Gastroesophageal sphincter (tissue), 3 donors: ENCODE results near the gene ANKRD27.

Experiments used
- EP300 ChIP-seq: sonication (generic); formaldehyde crosslinking; IDR thresholded peaks from one replicate; pipeline ENCODE4 v1.6.1; 2017; ENCODE audit warnings: antibody characterized with exemption, mild to moderate bottlenecking
- POLR2A ChIP-seq, 2 donors: fragments of 450-650 bp; IDR thresholded peaks; one replicate each; pipeline ENCODE4 v1.6.1; 2017; ENCODE audit warnings: antibody characterized with exemption in 2 of 2, mild to moderate bottlenecking in 2 of 2, moderate library complexity in 1 of 2
- POLR2AphosphoS5 ChIP-seq: sonication (generic); formaldehyde crosslinking; IDR thresholded peaks from one replicate; pipeline ENCODE4 v1.6.1; 2017; ENCODE audit warnings: antibody characterized with exemption
- TF ChIP-seq, protein P1 (sequence below), 4 experiments: fragments of 200-600 bp in 2 of 4; fragments of 450-650 bp in 2 of 4; sonication (generic) in 1 of 4; IDR thresholded peaks; one replicate each; pipeline ENCODE4 v1.5.1; 2017 to 2019; ENCODE audit warnings: antibody characterized with exemption in 4 of 4, mild to moderate bottlenecking in 2 of 4, moderate library complexity in 2 of 4

DNA sequence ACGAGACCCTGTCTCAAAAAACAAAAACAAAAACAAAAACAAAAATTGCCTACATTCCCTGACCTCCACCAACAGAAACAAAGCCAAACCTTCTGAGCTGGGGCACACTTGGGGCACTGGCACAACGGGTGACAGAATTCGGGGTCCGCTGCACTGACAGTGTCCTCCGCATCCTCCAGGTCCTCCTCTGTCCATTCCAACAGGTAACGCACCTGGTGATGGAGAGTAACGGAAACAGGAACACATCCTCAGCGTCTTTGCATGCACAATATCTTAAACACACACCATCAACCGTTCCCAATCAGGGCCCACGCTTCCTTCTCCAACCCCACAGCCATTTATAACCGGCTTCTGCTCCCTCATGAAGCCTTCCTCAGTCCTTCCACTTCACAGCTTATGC, 59.4 kb downstream of the ANKRD27 start:
- TF ChIP-seq, protein P1, sequence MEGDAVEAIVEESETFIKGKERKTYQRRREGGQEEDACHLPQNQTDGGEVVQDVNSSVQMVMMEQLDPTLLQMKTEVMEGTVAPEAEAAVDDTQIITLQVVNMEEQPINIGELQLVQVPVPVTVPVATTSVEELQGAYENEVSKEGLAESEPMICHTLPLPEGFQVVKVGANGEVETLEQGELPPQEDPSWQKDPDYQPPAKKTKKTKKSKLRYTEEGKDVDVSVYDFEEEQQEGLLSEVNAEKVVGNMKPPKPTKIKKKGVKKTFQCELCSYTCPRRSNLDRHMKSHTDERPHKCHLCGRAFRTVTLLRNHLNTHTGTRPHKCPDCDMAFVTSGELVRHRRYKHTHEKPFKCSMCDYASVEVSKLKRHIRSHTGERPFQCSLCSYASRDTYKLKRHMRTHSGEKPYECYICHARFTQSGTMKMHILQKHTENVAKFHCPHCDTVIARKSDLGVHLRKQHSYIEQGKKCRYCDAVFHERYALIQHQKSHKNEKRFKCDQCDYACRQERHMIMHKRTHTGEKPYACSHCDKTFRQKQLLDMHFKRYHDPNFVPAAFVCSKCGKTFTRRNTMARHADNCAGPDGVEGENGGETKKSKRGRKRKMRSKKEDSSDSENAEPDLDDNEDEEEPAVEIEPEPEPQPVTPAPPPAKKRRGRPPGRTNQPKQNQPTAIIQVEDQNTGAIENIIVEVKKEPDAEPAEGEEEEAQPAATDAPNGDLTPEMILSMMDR (IDR thresholded peaks at IDR 0.05): no peak
- no peak for TF ChIP-seq POLR2AphosphoS5
- no peak for TF ChIP-seq EP300
- TF ChIP-seq POLR2A (IDR thresholded peaks at IDR 0.05): no peak
